ENCODE results near the gene DOK4.

The DOK4 gene

GRCh38 chr16:57517397-57518367 is 31.4 kb upstream of the DOK4 start:
- H3K36me3 ChIP-seq (ENCODE audit: insufficient read depth, low read depth, low read length) = peaks cover 10% of the 10 kb centered on the region
- no peaks in the 10 kb centered on the region for H3K4me1 ChIP-seq (ENCODE audit: insufficient read depth, low read length)
- H3K4me3 ChIP-seq (ENCODE audit: low read length) = no peak overlapping the region
- no peaks in the 10 kb centered on the region for H3K9me3 ChIP-seq (ENCODE audit: insufficient read depth, low read depth, low read length)
- H3K9ac ChIP-seq (ENCODE audit: low read depth, low read length) = no peak overlapping the region
- H3K27ac ChIP-seq (ENCODE audit: low read length) = no peak overlapping the region
- no peaks in the 10 kb centered on the region for H3K27me3 ChIP-seq (ENCODE audit: insufficient read depth, low read length)

- no peaks in the 10 kb centered on the region for H3K27me3 ChIP-seq (ENCODE audit: insufficient read depth, low read length)
- H3K4me1 ChIP-seq (ENCODE audit: insufficient read depth, low read length) = no peaks in the 10 kb centered on the region
- no peak overlapping the region for H3K4me3 ChIP-seq (ENCODE audit: low read length)
- peaks cover 15% of the 10 kb centered on the region for H3K36me3 ChIP-seq (ENCODE audit: insufficient read depth, low read depth, low read length)
- no peak overlapping the region for H3K9ac ChIP-seq (ENCODE audit: low read depth, low read length)
- H3K9me3 ChIP-seq (ENCODE audit: insufficient read depth, low read depth, low read length) = no peaks in the 10 kb centered on the region
- H3K27ac ChIP-seq (ENCODE audit: low read length) = no peak overlapping the region
Measured at GRCh38 chr16:57516773-57517172, 30.5 kb upstream of the DOK4 start.

GRCh38 chr16:57516176-57516725 is 30.0 kb upstream of the DOK4 start:
- no peaks in the 10 kb centered on the region for H3K4me1 ChIP-seq (ENCODE audit: insufficient read depth, low read length)
- H3K9me3 ChIP-seq (ENCODE audit: insufficient read depth, low read depth, low read length) = no peaks in the 10 kb centered on the region
- no peaks in the 10 kb centered on the region for H3K27me3 ChIP-seq (ENCODE audit: insufficient read depth, low read length)
- H3K4me3 ChIP-seq (ENCODE audit: low read length) = no peak overlapping the region
- H3K27ac ChIP-seq (ENCODE audit: low read length) = no peak overlapping the region
- peaks cover 15% of the 10 kb centered on the region for H3K36me3 ChIP-seq (ENCODE audit: insufficient read depth, low read depth, low read length)
- H3K9ac ChIP-seq (ENCODE audit: low read depth, low read length) = no peak overlapping the region

- no peaks in the 10 kb centered on the region for H3K27me3 ChIP-seq (ENCODE audit: insufficient read depth, low read length)
- no peak overlapping the region for H3K4me3 ChIP-seq (ENCODE audit: low read length)
- peaks cover 15% of the 10 kb centered on the region for H3K36me3 ChIP-seq (ENCODE audit: insufficient read depth, low read depth, low read length)
- H3K4me1 ChIP-seq (ENCODE audit: insufficient read depth, low read length) = no peaks in the 10 kb centered on the region
- H3K27ac ChIP-seq (ENCODE audit: low read length) = no peak overlapping the region
- no peaks in the 10 kb centered on the region for H3K9me3 ChIP-seq (ENCODE audit: insufficient read depth, low read depth, low read length)
- no peak overlapping the region for H3K9ac ChIP-seq (ENCODE audit: low read depth, low read length)
Measured at GRCh38 chr16:57514791-57515600, 28.7 kb upstream of the DOK4 start.

- Histone ChIP-seq H3K4me1 (ENCODE audit: insufficient read depth, low read length) (no peaks in the 10 kb centered on the region), H3K36me3 (ENCODE audit: insufficient read depth, low read depth, low read length) (peaks cover 15% of the 10 kb centered on the region), H3K27ac (ENCODE audit: low read length) (no peak overlapping the region), H3K9ac (ENCODE audit: low read depth, low read length) (no peak overlapping the region), H3K27me3 (ENCODE audit: insufficient read depth, low read length) (no peaks in the 10 kb centered on the region), H3K4me3 (ENCODE audit: low read length) (no peak overlapping the region), H3K9me3 (ENCODE audit: insufficient read depth, low read depth, low read length) (no peaks in the 10 kb centered on the region)
Measured at GRCh38 chr16:57514371-57514770, 28.1 kb upstream of the DOK4 start.

GRCh38 chr16:57513371-57514102 is 27.2 kb upstream of the DOK4 start:
- Histone ChIP-seq H3K36me3 (ENCODE audit: insufficient read depth, low read depth, low read length) (peaks cover 15% of the 10 kb centered on the region), H3K27ac (ENCODE audit: low read length) (no peak overlapping the region), H3K27me3 (ENCODE audit: insufficient read depth, low read length) (no peaks in the 10 kb centered on the region)

GRCh38 chr16:57512296-57513001 is 26.2 kb upstream of the DOK4 start:
- Histone ChIP-seq H3K27ac (ENCODE audit: low read length) (no peak overlapping the region), H3K9ac (ENCODE audit: low read depth, low read length) (no peak overlapping the region)

More at GRCh38 chr16:57513371-57514102, 27.2 kb upstream of the DOK4 start:
- no peaks in the 10 kb centered on the region for H3K4me1 ChIP-seq (ENCODE audit: insufficient read depth, low read length)
- H3K4me3 ChIP-seq (ENCODE audit: low read length) = no peak overlapping the region
- H3K9me3 ChIP-seq (ENCODE audit: insufficient read depth, low read depth, low read length) = no peaks in the 10 kb centered on the region
- no peak overlapping the region for H3K9ac ChIP-seq (ENCODE audit: low read depth, low read length)

GRCh38 chr16:57510016-57510871 is 24.0 kb upstream of the DOK4 start:
- H3K27me3 ChIP-seq (ENCODE audit: insufficient read depth, low read length) = no peaks in the 10 kb centered on the region
- H3K4me1 ChIP-seq (ENCODE audit: insufficient read depth, low read length) = no peaks in the 10 kb centered on the region
- no peak overlapping the region for H3K27ac ChIP-seq (ENCODE audit: low read length)
- peaks cover 9% of the 10 kb centered on the region; the same call in 1 of the 2 replicates for H3K36me3 ChIP-seq (ENCODE audit: insufficient read depth, low read depth, low read length)
- H3K9ac ChIP-seq (ENCODE audit: low read depth, low read length) = no peak overlapping the region
- no peak overlapping the region for H3K4me3 ChIP-seq (ENCODE audit: low read length)
- H3K9me3 ChIP-seq (ENCODE audit: insufficient read depth, low read depth, low read length) = no peaks in the 10 kb centered on the region

More at GRCh38 chr16:57512296-57513001, 26.2 kb upstream of the DOK4 start:
- Histone ChIP-seq H3K9me3 (ENCODE audit: insufficient read depth, low read depth, low read length) (no peaks in the 10 kb centered on the region), H3K27me3 (ENCODE audit: insufficient read depth, low read length) (no peaks in the 10 kb centered on the region), H3K36me3 (ENCODE audit: insufficient read depth, low read depth, low read length) (peaks cover 10% of the 10 kb centered on the region), H3K4me3 (ENCODE audit: low read length) (no peak overlapping the region), H3K4me1 (ENCODE audit: insufficient read depth, low read length) (no peaks in the 10 kb centered on the region)

- no peak overlapping the region for H3K4me3 ChIP-seq (ENCODE audit: low read length)
- H3K9ac ChIP-seq (ENCODE audit: low read depth, low read length) = no peak overlapping the region; the same call in 1 of the 2 replicates
- H3K4me1 ChIP-seq (ENCODE audit: insufficient read depth, low read length) = no peaks in the 10 kb centered on the region
- no peaks in the 10 kb centered on the region for H3K27me3 ChIP-seq (ENCODE audit: insufficient read depth, low read length)
- no peaks in the 10 kb centered on the region for H3K9me3 ChIP-seq (ENCODE audit: insufficient read depth, low read depth, low read length)
- H3K36me3 ChIP-seq (ENCODE audit: insufficient read depth, low read depth, low read length) = peaks cover 7% of the 10 kb centered on the region; the same call in 1 of the 2 replicates
- no peak overlapping the region for H3K27ac ChIP-seq (ENCODE audit: low read length)
Measured at GRCh38 chr16:57509231-57509923, 23.1 kb upstream of the DOK4 start.

- H3K4me1 ChIP-seq (ENCODE audit: insufficient read depth, low read length) = no peaks in the 10 kb centered on the region
- H3K36me3 ChIP-seq (ENCODE audit: insufficient read depth, low read depth, low read length) = 0 out of 2 replicates have a peak, but pooled peaks cover 5% of the 10 kb centered on the region
- no peaks in the 10 kb centered on the region for H3K9me3 ChIP-seq (ENCODE audit: insufficient read depth, low read depth, low read length)
- H3K9ac ChIP-seq (ENCODE audit: low read depth, low read length) = no peak overlapping the region
- no peaks in the 10 kb centered on the region for H3K27me3 ChIP-seq (ENCODE audit: insufficient read depth, low read length)
- no peak overlapping the region for H3K4me3 ChIP-seq (ENCODE audit: low read length)
- no peak overlapping the region for H3K27ac ChIP-seq (ENCODE audit: low read length)
Measured at GRCh38 chr16:57508035-57508425, 21.7 kb upstream of the DOK4 start.

Measured in iPS-20b (cell line).